ENCODE measurements around the gene SYT15B. TPM values are rescaled to one million over a fixed set of nuclear protein-coding genes. Genes with fewer than 3 reads are reported as not detected.
"Not testable (repeated sequence)": the region's sequence is repeated elsewhere in the genome, so short reads cannot be mapped to it uniquely, and the experiment has no call there.

The SYT15B gene
- total RNA-seq, 1 experiment from 2014 or later, result not detected

DNA sequence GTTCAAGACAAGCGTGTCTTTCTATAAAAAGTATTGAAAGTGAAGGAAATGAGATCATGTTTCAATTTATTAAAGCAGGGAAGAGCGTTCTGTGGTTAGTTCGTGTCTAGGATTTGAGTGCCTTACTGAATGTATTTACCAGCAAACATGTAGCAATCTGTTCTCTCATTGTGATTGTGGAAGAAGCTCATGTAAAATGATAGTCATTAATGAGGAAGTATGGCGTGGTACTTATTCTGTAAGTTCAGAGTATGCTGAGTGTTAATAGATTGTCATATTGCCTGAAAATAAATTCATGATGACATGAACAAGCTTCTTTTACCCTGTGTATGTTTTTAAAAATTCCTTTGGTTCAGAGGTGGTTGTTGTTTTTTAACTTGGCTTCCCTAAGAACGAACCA lies 32.5 kb downstream of the SYT15B start:
- H2AFZ ChIP-seq (ENCODE audit: low read length); H3K4me3 ChIP-seq (ENCODE audit: low read length); H3K79me2 ChIP-seq (ENCODE audit: low read length); H3K4me2 ChIP-seq (ENCODE audit: low read length); DNase-seq; H3K4me1 ChIP-seq (ENCODE audit: insufficient read depth, low read length); H4K20me1 ChIP-seq (ENCODE audit: low read length); H3K9ac ChIP-seq (ENCODE audit: low read length); intact Hi-C loops (cut with micrococcal nuclease); CTCF ChIA-PET; BruUV-seq (replicated peaks); H3K9me3 ChIP-seq (ENCODE audit: low read length); H3K27ac ChIP-seq (ENCODE audit: low read length); POLR2A ChIA-PET (ENCODE audit: unreplicated experiment); H3K36me3 ChIP-seq (ENCODE audit: low read depth, low read length); H3K9me2 ChIP-seq (replicated peaks; ENCODE audit: low read length); H3K27me3 ChIP-seq (ENCODE audit: low read length); ATAC-seq; H3F3A ChIP-seq (ENCODE audit: low read length, unreplicated experiment): not testable (repeated sequence)

DNA sequence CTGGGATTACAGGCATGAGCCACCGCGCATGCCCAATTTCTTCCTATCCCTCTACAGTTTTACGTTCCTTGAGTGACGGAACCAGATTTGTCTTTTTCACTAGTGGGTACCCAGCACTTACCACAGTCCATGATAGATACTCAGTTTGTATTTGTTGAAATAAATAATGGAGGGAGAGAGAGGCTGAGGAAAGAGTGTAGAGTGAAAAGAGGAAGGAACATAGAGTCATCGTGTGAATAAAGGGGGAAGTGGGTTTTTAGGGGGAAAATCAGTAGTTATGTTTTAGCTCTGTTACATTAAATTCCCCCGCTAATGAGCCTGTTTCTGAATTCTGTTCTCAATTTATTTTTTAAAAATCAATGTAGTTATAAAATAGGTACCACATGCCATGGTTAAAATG lies 37.7 kb downstream of the SYT15B start:
- H2AFZ ChIP-seq (ENCODE audit: low read length); H3K27me3 ChIP-seq (ENCODE audit: low read length); ATAC-seq; H4K20me1 ChIP-seq (ENCODE audit: low read length); H3K27ac ChIP-seq (ENCODE audit: low read length); H3K9me2 ChIP-seq (replicated peaks; ENCODE audit: low read length); CTCF ChIA-PET; H3K4me2 ChIP-seq (ENCODE audit: low read length); H3K36me3 ChIP-seq (ENCODE audit: low read depth, low read length); H3K4me3 ChIP-seq (ENCODE audit: low read length); H3K9ac ChIP-seq (ENCODE audit: low read length); H3K9me3 ChIP-seq (ENCODE audit: low read length); H3F3A ChIP-seq (ENCODE audit: low read length, unreplicated experiment); intact Hi-C loops (cut with micrococcal nuclease); H3K79me2 ChIP-seq (ENCODE audit: low read length); DNase-seq; H3K4me1 ChIP-seq (ENCODE audit: insufficient read depth, low read length); POLR2A ChIA-PET (ENCODE audit: unreplicated experiment); BruUV-seq (replicated peaks): not testable (repeated sequence)

DNA sequence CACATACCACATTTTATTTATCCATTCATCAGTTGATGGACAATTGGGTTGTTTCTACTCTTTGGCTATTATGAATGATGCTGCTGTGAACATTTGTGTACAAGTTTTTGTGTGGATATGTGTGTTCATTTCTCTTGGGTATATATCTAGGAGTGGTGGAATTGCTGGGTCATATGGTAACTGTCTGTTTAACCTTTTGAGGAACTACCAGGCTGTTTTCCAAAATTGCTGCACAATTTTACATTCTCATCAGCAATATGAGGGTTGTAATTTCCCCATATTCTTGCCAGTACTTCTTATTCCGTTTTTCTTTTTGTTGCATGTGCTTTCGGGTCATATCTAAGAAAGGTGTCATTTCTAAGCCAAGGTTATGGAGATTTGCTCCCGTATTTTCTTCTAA lies 38.3 kb downstream of the SYT15B start:
- CTCF ChIA-PET; POLR2A ChIA-PET (ENCODE audit: unreplicated experiment); H4K20me1 ChIP-seq (ENCODE audit: low read length); H3K4me1 ChIP-seq (ENCODE audit: insufficient read depth, low read length); H3K36me3 ChIP-seq (ENCODE audit: low read depth, low read length); BruUV-seq (replicated peaks); H3K79me2 ChIP-seq (ENCODE audit: low read length); intact Hi-C loops (cut with micrococcal nuclease); H3K9me3 ChIP-seq (ENCODE audit: low read length); H3K27me3 ChIP-seq (ENCODE audit: low read length); H3K4me2 ChIP-seq (ENCODE audit: low read length); H3K4me3 ChIP-seq (ENCODE audit: low read length); H3K9ac ChIP-seq (ENCODE audit: low read length); H3K27ac ChIP-seq (ENCODE audit: low read length); H3F3A ChIP-seq (ENCODE audit: low read length, unreplicated experiment); ATAC-seq; DNase-seq; H2AFZ ChIP-seq (ENCODE audit: low read length); H3K9me2 ChIP-seq (replicated peaks; ENCODE audit: low read length): not testable (repeated sequence)

DNA sequence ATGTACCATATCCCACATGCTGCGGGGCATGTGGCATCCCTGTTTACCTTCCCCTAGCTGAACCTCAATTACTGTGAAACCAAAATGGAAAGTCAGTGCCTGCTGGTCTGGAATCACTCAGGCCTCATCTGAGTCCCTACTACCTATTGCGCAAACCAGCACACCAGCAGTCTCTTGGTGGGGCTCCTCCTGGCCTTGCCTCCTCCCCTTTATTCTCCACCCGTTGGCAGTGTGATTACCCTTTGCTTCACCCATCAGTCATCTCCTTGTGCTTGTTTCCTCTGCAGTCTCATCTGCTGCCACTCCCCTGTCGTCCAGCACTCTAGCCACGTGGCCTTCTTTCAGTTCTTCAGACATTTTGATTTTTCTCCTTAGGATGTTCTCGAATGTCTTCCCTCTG lies 39.3 kb downstream of the SYT15B start:
- POLR2A ChIA-PET (ENCODE audit: unreplicated experiment); H3K4me1 ChIP-seq (ENCODE audit: insufficient read depth, low read length); BruUV-seq (replicated peaks); H2AFZ ChIP-seq (ENCODE audit: low read length); H3K9me2 ChIP-seq (replicated peaks; ENCODE audit: low read length); CTCF ChIA-PET; H3K4me2 ChIP-seq (ENCODE audit: low read length); H3K4me3 ChIP-seq (ENCODE audit: low read length); H3K27me3 ChIP-seq (ENCODE audit: low read length); H3K9me3 ChIP-seq (ENCODE audit: low read length); H3K79me2 ChIP-seq (ENCODE audit: low read length); H3K27ac ChIP-seq (ENCODE audit: low read length); H3K36me3 ChIP-seq (ENCODE audit: low read depth, low read length); ATAC-seq; H4K20me1 ChIP-seq (ENCODE audit: low read length); H3F3A ChIP-seq (ENCODE audit: low read length, unreplicated experiment); DNase-seq; intact Hi-C loops (cut with micrococcal nuclease); H3K9ac ChIP-seq (ENCODE audit: low read length): not testable (repeated sequence)

DNA sequence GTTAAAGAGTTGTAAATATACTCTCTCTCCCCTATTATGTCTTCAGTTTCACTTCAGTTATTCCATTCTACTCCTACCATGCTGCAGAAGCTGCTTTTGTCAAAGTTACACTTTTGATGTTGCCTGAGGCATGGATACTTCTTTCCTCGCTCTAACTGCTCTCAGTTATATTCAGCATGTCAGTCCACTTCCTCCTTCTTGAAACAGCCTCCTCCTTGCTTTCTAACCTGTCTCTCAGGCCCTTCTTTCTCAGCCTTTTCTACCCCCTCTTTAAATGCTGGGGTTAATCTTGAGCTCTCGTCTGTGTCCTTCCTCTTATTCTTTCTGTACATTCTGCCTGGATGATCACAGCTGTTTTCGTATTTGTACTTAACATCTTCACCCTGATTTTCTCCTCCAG lies 40.0 kb downstream of the SYT15B start:
- H3K9me2 ChIP-seq (replicated peaks; ENCODE audit: low read length); intact Hi-C loops (cut with micrococcal nuclease); H3K79me2 ChIP-seq (ENCODE audit: low read length); H3K27ac ChIP-seq (ENCODE audit: low read length); H3K9me3 ChIP-seq (ENCODE audit: low read length); H3K9ac ChIP-seq (ENCODE audit: low read length); POLR2A ChIA-PET (ENCODE audit: unreplicated experiment); DNase-seq; H3K36me3 ChIP-seq (ENCODE audit: low read depth, low read length); ATAC-seq; H3F3A ChIP-seq (ENCODE audit: low read length, unreplicated experiment); BruUV-seq (replicated peaks); CTCF ChIA-PET; H2AFZ ChIP-seq (ENCODE audit: low read length); H3K4me2 ChIP-seq (ENCODE audit: low read length); H3K4me3 ChIP-seq (ENCODE audit: low read length); H3K27me3 ChIP-seq (ENCODE audit: low read length); H3K4me1 ChIP-seq (ENCODE audit: insufficient read depth, low read length); H4K20me1 ChIP-seq (ENCODE audit: low read length): not testable (repeated sequence)

DNA sequence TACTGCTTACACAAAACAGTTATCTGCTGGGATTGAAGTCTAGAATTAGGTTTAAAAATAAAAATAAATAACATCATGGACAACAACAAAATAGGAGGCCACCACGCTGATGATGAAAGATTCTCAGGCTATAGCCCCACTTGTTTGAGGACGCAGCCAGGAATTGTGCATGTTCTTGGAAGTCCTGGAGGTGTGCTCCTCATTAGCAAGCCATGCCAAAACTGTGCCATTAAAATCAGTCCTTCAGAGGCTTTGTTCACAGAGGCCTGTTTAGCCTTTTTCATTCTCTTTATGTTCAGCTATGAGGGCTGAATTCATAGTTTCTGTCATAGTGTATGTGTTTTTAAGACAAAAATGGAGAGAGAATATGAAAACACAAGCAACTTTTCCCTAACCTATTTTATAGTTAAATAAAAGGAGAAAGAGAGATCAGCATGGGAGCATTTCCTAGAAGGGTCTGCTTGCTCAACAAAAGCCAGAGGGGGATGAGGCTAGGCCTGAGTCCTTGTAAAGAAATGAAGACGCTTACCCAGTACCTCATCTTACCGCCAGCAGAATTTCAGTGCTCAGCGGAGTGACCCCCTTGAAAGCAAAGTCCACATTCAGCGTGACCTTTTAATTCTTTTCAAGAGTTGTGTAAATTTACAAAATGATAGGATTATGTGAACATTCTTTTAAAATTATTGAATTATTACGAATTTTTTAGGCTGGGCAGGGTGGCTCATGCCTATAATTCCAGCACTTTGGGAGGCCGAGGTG lies 46.2 kb downstream of the SYT15B start:
- BruUV-seq (replicated peaks); DNase-seq; H3K9me3 ChIP-seq (ENCODE audit: low read length); H3K36me3 ChIP-seq (ENCODE audit: low read depth, low read length); POLR2A ChIA-PET (ENCODE audit: unreplicated experiment); H3K27me3 ChIP-seq (ENCODE audit: low read length); H3K4me1 ChIP-seq (ENCODE audit: insufficient read depth, low read length); intact Hi-C loops (cut with micrococcal nuclease); H3K27ac ChIP-seq (ENCODE audit: low read length); H3K9me2 ChIP-seq (replicated peaks; ENCODE audit: low read length); H4K20me1 ChIP-seq (ENCODE audit: low read length); H3K4me2 ChIP-seq (ENCODE audit: low read length); H3F3A ChIP-seq (ENCODE audit: low read length, unreplicated experiment); H3K79me2 ChIP-seq (ENCODE audit: low read length); H2AFZ ChIP-seq (ENCODE audit: low read length); CTCF ChIA-PET; H3K9ac ChIP-seq (ENCODE audit: low read length); ATAC-seq; H3K4me3 ChIP-seq (ENCODE audit: low read length): not testable (repeated sequence)

Data from PC-3 (cell line).